GM21367 (cell line): ENCODE measurements around the gene RPA1.

Experiments used
- ATAC-seq: cut with Tn5 transposase; IDR thresholded peaks from one replicate; pipeline ENCODE4 v1.9.1; 2021; ENCODE audit not compliant: unreplicated experiment

RPA1 gene

DNA sequence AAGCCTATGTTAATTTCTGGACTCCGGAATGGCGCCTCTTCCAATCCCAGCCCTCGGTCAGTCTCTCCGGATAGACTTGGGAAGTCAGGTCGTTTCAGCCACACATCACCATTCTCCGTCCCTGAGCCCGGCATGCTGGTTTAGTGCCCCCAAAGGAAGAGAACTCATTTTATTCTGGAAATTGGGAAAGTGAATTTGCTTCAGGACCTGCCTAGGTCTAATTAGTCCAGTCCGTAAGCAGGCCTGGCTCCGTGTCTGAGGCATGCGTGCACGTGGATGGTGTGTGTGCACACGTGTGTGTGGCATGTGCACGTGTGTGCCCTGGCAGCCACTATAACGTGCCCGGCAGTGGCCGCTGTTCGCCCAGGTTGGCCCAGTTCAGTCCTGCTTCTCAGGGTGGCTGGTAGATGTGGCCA lies 77.4 kb downstream of the RPA1 start:
- ATAC-seq: no peak

DNA sequence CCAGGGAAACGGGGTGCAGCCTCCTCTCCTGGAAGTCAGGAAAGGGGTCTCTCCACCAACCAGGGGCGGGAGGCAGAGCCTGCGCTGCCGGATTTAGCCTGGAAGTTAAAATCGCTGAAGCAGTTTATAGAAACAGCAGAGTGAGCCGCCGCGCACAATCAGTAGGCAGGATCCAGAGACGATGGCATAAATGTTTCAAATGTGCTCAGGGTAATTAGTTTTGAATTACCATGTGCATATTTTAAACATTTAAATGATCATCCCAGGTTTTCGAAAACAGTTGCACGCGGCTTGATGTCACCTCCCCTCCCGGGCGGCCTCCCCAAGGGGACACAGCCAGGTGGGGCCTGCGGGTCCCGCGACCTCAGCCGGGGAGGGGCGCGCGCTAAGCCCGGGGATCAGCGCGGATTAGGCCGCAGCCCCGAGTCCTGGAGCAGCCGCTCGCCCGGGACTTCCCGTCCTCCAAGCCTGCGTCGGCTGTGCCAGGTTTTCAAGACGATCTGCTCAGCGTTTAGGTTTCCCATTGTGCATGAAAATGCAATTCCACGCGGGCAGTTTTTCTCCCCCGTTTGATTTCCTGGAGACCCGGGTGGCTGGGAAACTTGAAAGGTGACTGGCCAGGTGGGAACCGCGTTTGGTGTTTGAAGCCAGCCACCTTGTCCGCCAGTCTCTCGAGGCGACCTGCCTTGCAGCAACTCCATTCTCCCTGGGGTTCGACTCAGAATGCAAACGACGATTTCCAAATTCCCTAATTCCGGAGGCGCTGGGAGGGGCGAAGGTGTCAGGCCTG lies 78.3 kb downstream of the RPA1 start:
- no peak for ATAC-seq

DNA sequence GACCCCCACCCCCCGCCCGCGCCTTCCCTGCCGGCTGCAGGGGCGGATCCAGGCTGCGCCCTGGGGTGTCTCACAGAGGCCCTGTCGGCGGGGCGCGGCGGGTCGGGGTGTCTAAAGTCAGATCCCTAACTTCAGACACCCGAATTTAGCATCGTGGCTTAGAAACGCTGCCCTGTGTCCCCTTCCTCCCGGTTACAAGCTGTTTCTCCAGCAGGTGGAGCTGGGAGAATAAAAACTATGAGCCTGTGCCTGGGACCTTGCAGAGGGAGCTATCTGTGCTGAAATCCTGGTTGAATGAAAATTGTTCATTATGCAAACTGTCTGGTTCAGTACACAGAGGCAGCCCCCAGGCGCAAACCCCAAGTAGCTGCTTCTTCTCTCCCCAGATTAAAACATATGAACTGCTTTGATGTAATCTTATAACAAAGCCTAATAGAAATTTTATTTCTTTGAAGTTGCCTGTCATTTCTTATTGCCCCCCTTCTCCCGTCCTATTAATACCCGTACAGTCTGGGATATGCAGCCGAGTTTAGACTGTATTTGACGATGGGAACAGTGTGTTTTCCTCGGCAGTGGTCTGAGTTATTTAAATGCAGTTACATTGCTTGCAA lies 79.0 kb downstream of the RPA1 start:
- no peak for ATAC-seq

DNA sequence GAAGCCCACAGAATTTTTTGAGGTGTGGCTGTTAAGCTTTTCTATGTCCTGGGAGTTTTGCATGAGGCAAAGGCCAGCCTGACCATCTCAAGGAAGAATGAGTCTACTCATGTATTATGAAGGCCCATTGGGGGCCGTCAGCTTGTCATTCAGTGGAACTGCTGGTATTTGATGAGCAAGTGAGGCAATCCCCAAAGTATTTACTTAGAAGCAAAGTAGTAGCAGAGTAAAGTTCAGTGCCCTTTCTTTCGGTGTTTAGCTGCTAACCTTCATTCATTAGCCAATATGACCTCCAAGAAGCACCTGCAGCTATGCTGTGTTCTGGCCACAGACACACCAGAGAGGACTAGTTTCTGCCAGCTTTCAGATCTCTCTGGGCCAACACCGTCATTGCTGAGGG lies 80.2 kb downstream of the RPA1 start:
- ATAC-seq: no peak

DNA sequence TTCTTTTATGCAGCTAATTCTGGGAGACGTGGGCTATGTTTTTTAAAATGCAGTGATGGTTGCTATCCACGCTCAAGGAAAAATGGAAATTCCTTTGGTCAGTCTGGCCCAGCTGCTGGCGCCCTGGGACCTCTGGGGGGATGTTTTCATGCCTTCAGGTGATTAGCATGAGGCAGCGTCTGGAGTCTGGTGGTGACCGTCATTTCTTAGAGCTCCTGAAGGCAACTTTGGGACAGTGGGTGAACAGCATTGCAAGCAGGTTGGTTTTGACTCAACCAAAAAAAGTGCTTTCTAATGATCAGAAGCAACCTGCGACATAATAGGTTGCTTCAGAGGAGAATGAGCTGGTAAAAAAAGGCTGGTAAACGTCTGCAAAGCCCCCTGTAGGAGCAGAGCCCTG lies 82.3 kb downstream of the RPA1 start:
- ATAC-seq: no peak

DNA sequence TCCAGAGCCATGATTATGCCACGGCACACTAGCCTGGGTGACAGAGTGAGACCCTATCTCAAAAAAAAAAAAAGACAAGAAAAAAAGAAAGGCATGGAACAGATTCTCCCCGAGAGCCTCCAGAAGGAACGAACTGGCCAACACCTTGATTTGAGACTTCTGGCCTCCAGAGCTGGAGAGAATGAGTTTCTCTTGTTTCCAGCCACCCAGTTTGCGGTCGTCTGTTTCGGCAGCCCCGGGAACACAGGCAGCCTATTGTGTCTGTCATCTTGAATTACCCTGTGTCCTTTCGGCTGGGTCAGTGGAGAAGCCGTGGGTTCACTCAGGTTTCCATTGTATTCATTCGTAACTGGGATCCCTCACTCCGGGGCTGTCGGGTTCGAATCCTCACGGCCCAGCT lies 83.9 kb downstream of the RPA1 start:
- no peak for ATAC-seq

DNA sequence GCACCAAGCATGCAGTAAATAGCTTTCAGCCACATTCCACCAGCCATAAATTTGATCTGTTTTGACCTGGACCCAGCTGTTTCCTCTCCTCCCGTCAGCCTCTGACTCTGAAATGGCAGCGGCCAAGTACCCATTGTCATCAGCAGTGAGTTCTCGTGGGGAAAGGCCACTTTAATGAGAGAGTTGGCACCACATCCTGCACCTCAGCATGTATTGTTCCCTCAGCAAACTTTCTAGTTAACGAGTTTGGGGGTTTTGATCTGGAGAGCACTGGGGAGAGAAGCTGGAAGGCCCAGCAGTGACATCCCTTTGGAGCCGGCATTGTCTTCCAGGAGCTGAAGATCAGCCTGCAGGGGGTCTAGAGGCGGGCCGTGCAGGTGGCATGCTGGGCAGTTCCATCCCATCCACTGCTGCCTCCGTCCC lies 84.9 kb downstream of the RPA1 start:
- no peak for ATAC-seq

DNA sequence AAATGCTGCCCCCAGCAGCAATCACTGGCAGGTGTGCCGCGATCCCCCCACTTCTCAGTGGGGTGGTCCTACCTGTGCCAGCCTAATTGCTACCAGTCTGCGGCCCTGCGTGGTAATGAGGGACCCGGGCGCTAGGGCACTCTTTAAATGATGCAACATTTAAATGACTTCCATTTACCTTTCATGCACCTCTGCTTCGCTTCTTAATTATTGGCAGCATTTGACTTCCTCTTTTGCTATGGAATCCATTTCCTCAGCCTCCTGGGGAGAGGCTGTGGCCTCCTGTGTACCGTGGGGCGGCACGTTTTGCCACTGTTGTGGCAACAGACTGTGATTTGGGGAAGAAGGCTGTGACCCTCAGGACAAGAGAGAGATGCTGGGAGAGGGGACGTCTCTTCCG lies 86.1 kb downstream of the RPA1 start:
- no peak for ATAC-seq

DNA sequence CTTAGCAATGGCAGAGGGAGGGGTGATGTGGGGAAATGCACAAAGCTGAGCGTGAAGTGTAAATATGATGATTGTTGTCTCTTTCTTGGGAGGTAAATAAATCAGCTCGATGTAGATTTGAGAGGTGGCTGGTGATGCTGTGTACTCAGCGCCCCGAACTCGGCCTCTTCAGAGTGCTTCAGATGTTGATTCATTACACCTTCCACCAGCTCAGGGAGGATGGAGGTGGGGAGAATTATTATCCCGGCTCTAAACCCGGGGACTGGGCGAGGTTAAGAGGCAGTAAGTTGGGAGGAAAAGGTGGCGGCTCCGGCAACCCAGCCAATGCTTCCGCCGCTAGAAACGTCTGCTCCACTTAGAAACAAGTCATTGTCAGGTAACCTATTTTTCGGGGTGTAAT lies 86.5 kb downstream of the RPA1 start:
- ATAC-seq: no peak

DNA sequence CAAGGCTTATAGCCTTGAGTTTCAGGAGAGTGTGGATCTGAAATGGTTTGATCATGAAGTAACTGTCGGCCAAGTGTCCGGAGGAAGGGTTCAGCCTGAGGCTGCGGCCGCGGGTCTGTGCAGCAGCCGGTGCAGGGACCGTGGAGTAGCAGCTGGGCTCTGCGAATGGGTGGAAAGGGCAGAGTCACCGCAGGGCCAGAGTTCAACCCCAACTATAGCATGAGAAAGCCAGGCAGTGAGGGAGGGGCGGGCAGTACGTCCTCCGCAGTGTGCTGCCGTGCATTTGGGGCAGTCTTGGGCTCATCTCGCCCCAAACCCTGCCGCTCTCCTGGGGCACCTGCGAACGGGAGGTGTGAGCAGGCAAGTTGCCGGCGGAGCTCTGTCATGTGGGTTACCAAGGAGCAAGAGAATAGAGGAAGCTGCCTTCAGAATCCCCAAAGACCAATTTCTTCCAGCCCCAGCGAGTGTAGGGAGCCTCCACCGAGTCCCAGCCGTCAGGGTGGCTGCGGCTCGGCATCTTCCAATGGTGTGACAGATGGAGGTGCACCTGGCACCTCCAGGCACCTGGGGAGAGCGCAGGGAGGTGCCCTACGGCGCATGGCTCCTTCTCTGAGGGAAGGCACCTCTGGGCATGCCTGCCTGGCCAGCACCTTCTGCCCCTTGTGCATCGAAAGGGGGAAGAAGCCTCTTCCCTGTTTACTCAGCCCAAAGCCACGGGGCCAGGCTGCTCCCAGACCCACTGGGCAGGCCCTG lies 87.3 kb downstream of the RPA1 start:
- no peak for ATAC-seq

DNA sequence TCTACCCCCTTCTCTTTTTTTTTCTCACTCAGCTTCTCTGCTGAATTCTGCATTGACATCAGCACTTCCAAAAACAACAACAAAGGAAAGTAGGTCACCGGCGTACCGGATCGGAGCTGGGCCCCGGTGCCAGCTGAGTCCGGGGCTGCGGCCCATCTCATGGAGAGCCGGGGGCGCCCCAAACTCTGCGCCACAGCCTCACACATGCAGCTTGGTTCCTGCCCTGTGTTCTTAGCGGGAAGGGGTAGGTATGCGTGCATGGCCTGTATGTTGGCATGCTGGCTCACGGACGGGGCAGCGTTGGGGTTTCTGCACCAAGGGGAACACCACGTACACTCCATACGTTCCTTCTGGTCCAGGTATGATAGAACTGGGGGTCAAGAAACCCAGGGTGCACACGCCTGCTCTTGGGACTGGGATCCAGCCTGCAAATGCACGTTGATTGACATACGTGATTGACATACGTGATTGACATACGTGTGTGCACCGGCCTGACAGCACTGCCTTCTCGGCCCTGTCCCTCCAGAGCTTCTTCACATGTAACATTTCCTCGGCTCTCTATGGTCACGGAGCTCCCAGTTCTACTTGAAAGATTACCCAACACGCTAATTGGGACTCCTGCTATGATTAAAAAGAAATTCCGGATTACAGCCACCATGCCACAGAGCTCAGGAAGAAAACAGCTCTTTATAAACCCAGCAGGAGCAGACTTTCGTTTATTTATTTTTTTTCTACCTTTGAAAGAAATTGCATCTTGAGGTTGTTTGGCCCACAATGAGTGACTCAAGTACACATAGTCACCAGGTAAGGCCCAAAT lies 88.7 kb downstream of the RPA1 start:
- ATAC-seq: no peak

DNA sequence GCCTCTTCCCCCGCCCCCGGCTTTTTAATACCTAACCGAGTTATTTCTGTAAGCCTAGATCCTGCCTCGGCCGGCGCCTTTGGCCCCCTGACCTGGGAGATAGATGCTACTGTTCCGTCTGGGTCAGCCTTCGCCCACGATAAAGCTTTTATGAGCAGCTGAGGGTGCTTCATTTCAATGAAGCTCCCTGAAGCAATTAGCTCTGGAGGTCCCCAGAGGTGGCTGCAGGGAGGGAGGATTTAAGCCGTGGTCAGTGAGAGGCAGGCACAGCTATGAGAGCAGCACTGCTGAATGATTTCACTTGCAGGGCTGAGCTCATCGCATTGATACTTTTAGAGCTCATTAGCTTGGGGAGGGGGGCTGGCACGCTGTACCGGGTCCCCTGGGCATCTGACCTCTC lies 89.4 kb downstream of the RPA1 start:
- ATAC-seq: no peak

DNA sequence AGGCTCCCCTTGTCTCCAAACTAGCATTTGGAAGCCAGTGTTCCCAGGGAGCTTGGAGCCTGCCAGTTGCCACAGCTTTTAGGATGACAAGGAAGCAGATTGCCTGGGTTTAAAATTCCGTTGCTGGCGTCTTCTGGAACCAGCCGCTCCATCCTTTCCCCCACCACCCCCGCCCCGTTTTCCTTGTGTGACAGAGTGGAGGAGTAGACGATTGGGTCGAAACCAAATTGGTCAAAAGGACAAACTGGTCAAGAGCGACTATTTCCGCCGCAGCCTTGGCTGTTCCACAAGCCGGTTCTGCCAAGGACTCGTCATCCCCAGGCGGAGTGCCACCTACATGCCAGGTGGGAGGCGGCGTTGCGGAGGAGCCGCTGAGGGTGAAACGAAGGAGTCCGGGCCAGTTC lies 91.1 kb downstream of the RPA1 start:
- ATAC-seq: no peak

DNA sequence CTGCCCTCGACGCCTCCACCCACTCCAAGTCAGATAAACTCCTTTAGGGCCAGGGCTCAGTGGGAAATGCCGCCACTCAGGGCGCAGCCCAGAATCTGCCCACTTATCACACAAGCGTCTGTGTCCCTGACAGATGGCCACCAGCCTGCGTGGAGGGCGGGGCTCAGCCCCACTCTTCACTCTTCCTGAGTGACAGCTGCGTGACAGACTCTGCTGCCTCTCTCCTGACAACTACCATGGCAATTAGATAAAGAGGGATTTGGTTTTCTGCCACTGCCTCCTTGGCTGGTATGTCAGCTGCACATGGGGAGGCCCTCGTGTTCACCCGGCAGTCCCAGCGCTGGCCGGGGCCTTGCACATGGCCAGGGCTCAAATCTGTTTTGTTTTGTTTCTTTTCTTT lies 99.2 kb downstream of the RPA1 start:
- no peak for ATAC-seq

DNA sequence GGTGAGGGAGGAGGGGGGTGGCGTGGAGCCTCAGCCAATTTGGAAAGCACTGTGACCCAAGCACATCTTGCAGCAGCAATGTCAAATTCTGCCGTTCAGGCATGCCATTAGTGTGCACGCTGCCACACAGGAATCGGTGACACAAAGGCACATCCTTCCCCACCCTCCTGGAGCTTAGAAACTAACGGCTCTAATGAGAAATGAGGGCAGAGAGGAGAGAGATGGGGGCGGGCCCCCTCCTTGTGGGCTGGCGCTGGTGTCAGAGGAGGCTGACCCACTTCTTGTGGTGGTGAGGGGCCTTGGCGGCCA lies 100.5 kb downstream of the RPA1 start:
- ATAC-seq: no peak

DNA sequence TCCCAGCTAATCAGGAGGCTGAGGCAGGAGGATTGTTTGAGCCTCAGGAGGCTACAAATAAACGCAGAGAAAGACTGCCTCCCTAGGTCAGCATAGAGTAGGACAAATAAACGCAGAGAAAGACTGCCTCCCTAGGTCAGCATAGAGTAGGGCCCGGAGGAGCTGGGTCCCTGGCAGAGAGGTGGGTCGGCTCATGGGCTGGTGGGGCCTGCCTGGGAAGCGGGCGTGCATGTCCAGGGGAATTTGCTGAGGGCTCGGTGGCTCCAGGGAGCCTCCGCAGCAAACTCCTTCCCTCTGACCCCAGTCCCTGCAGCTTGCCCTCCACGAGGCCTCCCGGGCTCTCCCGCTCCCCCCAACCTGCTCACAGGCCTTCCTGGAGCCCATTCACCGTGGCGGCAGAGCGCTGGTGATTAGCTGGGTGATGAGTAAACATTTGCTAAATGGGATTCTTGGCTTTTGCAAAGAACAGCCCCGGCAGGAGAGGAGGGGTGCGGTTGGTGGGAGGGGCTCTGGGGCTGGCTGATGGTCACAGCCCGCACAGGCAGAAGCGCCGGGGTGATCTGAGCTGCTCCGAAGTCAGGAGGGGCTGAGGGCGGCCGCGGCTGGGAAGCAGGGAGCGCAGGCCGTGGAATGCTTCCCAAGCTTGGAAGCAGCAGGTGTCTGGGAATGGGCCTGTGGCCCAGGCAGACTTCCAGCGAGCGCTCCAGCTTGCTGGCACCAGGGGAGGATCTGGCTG lies 102.2 kb downstream of the RPA1 start:
- ATAC-seq: no peak

DNA sequence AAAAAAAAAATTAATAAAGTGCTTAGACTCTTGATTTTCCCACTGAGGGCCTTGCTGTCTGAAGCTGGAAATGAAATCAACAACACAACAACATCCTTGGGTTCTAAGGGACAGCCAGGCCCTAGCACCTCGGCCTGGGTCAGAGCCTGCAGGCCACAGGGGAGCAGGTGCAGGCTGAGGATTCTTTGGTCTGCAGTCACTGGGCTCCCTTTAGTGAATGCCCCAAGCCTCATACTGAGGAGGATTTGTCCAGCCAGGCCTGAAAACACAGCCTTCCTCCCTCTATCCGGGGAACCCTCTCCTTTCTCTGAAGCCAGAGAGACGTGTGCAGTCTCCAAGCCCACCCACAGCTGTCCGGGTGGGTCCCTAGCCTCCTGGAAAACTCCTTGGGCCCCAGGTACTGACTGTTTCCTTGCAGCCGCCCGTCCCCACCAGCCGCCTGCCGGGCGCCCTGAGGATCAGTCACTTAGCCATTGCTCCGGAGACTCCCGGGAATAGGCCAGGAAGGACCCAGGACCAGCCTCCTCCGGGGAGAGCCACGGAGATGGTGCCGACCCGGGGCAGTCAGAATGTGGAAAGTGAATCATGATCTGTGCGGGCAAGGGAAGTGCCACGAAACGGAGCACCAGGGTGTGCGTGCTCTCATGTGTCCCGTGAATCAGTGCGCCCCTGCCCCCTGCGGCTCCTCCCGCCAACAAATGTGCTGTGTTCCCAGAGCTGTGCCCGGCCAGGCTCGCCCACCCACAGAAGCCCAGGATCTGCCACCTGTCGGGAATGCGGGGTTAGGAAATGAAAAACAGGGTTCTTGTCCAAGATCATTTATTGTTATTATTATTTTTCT lies 104.3 kb downstream of the RPA1 start:
- no peak for ATAC-seq

DNA sequence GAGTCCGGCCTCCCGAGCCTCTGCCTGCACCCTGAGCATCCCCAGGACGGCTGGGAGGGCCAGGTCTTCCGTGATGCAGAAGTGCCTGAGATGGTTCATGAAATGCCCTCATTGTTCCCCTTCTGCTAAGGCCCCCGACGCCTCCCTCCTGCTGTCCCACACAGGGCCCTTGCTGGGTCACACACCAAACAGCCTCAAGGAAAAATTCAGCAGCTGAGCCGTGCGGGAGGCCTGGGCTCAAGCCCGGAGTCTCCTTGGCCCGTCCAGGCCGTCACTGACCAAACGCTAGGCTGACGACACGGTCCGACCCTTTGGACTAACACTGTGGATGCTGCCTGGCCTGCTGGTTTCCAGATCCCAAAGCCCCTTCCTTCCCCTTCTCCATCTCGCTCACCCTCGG lies 105.1 kb downstream of the RPA1 start:
- ATAC-seq: no peak

DNA sequence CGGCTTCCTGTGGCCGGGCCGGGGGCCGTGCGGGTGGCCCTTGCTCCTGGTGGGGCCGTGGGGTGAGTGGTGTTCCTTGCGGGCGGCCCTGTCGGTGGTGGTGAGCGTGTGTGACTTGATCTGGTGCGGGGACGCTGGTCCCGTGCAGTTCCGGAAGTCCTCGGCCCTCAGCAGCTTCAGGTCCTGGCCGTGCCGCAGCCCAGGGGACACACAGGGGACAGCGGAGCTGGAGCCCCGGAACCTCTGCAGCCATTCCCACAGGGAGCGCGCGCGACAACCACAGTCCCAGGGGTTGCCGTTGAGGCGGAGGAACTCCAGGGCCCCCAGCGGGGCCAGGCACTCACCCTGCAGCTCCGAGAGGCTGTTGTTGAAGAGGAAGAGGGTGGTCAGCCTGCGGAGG lies 107.0 kb downstream of the RPA1 start:
- no peak for ATAC-seq

DNA sequence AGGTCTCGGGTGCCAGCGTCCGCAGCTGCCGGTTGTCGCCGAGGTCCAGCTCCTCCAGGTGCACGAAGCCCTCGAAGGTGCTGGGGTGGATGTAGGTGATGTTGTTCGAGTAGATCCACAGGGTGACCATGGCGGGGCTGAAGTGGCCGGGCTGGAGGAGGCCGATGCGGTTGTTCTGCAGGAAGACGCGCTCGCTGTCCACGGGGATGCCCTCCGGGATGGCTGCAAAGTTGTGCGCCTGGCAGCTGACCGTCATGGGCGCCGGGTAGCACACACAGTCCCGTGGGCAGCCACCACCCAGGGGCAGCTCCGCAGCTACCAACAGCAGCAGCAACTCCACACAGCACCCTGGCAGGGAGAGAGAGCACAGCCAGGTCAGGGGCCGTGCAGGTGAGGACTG lies 107.7 kb downstream of the RPA1 start:
- no peak for ATAC-seq
